HCT116 (cell line): ENCODE results near the gene RTF2. TPM values are rescaled to one million over a fixed set of nuclear protein-coding genes. Genes with fewer than 3 reads are reported as not detected.

Experiments used
- ATAC-seq: fragments of 200-7000 bp; cut with Tn5 transposase; 2 replicates; pipeline ENCODE4 v1.9.1; 2020; ENCODE audit warnings: mild to moderate bottlenecking, moderate library complexity
- BruUV-seq: library from RNA; stranded (reverse); fragments of 400-500 nt; replicated peaks from 2 replicates; lab custom pipeline; 2021; lab: Mats Ljungman, UMichigan
- CTCF ChIA-PET: fragments of 300-600 bp; sonication (Branson Sonifier 250); formaldehyde crosslinking; loops from one replicate; lab custom pipeline; 2021; ENCODE audit warnings: antibody characterized with exemption; lab: Charles Lee
- POLR2A ChIA-PET: fragments of 300-600, 350-600 bp; sonication (Branson Sonifier 250); formaldehyde crosslinking; loops from one replicate; lab custom pipeline; 2021; ENCODE audit warnings: antibody characterized with exemption; lab: Charles Lee
- RAD21 ChIA-PET, 2 experiments: fragments of 300-600 bp; sonication (Branson Sonifier 250); formaldehyde crosslinking; loops; one replicate each; lab custom pipeline; 2023; ENCODE audit warnings: low total read pairs in 2 of 2; ENCODE audit not compliant: uncharacterized antibody in 2 of 2, unreplicated experiment in 2 of 2, low non-redundant PET in 1 of 2; lab: Charles Lee
- DNase-seq: peaks from one replicate; pipeline ENCODE4 v3.0.0-alpha.2; 2010; ENCODE audit warnings: low read depth, low spot score
- H2AFZ ChIP-seq: fragments of 200-600 bp; shearing (Covaris generic), sonication (generic); 2 replicates; pipeline ENCODE4 v1.6.1; 2017; ENCODE audit warnings: low read depth, mixed run types, mixed read lengths, antibody characterized with exemption, low read length; ENCODE audit not compliant: poor library complexity, severe bottlenecking
- H3K27ac ChIP-seq: 2 replicates; pipeline ENCODE4 v1.5.1; 2012; ENCODE audit warnings: low read depth, low read length
- H3K27me3 ChIP-seq: fragments of 200-600 bp; sonication (generic); 2 replicates; pipeline ENCODE4 v1.6.1; 2016; ENCODE audit warnings: mixed run types, low read length, mixed read lengths; ENCODE audit not compliant: insufficient read depth
- H3K36me3 ChIP-seq, 2 experiments: fragments of 200-500 bp in 1 of 2; fragments of 200-600 bp in 1 of 2; sonication (Bioruptor generic) in 1 of 2; sonication (generic) in 1 of 2; 2 replicates each; pipeline versions ENCODE4 v1.5.1 to v1.6.1; 2014 to 2016; ENCODE audit warnings: low read length in 2 of 2, inconsistent platforms in 1 of 2, mixed read lengths in 1 of 2, mixed run types in 1 of 2; ENCODE audit not compliant: insufficient read depth in 2 of 2, control insufficient read depth in 1 of 2
- H3K4me1 ChIP-seq, 2 experiments: fragments of 200-600 bp in 1 of 2; sonication (generic) in 1 of 2; 2 replicates each; pipeline versions ENCODE4 v1.5.1 to v1.6.1; 2012 to 2017; ENCODE audit warnings: low read length in 2 of 2, inconsistent platforms in 1 of 2, mild to moderate bottlenecking in 1 of 2, mixed read lengths in 1 of 2, mixed run types in 1 of 2, moderate library complexity in 1 of 2; ENCODE audit not compliant: insufficient read depth in 2 of 2, control insufficient read depth in 1 of 2
- H3K4me2 ChIP-seq: fragments of 200-600 bp; sonication (generic); 2 replicates; pipeline ENCODE4 v1.6.1; 2017; ENCODE audit warnings: mixed run types, low read length, mixed read lengths
- H3K4me3 ChIP-seq, 2 experiments: fragments of 200-600 bp in 1 of 2; sonication (generic) in 1 of 2; replicated peaks in 1 of 2; 2 replicates each; pipeline ENCODE4 v1.5.1; 2011 to 2016; ENCODE audit warnings: low read length in 2 of 2, control low read depth in 1 of 2, low read depth in 1 of 2, mild to moderate bottlenecking in 1 of 2, mixed read lengths in 1 of 2, mixed run types in 1 of 2
- H3K79me2 ChIP-seq: fragments of 200-600 bp; sonication (generic); 2 replicates; pipeline ENCODE4 v1.6.1; 2017; ENCODE audit warnings: mild to moderate bottlenecking, mixed run types, low read length, moderate library complexity, mixed read lengths; ENCODE audit not compliant: insufficient read depth
- H3K9ac ChIP-seq: fragments of 200-600 bp; sonication (generic); 2 replicates; pipeline ENCODE4 v1.6.1; 2016; ENCODE audit warnings: low read length, mixed read lengths
- H3K9me2 ChIP-seq: fragments of 200-600 bp; sonication (generic), shearing (Covaris generic); 2 replicates; pipeline ENCODE4 v1.6.1; 2017; ENCODE audit warnings: mixed run types, mild to moderate bottlenecking, moderate library complexity; ENCODE audit not compliant: insufficient read depth
- H3K9me3 ChIP-seq, 2 experiments: fragments of 200-500 bp in 1 of 2; fragments of 200-600 bp in 1 of 2; sonication (Bioruptor generic) in 1 of 2; sonication (generic) in 1 of 2; 2 replicates each; pipeline ENCODE4 v1.6.1; 2014 to 2017; ENCODE audit warnings: low read length in 2 of 2, mixed read lengths in 2 of 2, inconsistent platforms in 1 of 2, low read depth in 1 of 2, mild to moderate bottlenecking in 1 of 2, mixed run types in 1 of 2, moderate library complexity in 1 of 2; ENCODE audit not compliant: control insufficient read depth in 1 of 2, insufficient read depth in 1 of 2
- H4K20me1 ChIP-seq: fragments of 200-600 bp; sonication (generic), shearing (Covaris generic); 2 replicates; pipeline ENCODE4 v1.6.1; 2017; ENCODE audit warnings: mixed run types, mild to moderate bottlenecking, moderate library complexity; ENCODE audit not compliant: insufficient read depth
- CTCF ChIP-seq, 3 experiments: fragments of 200-600 bp in 1 of 3; sonication (generic) in 1 of 3; IDR thresholded peaks in 2 of 3; conservative IDR thresholded peaks in 1 of 3; 2 replicates each; pipeline ENCODE4 v1.5.1; 2012 to 2017; ENCODE audit warnings: low read depth in 2 of 3, low read length in 2 of 3, antibody characterized with exemption in 1 of 3, borderline replicate concordance in 1 of 3, control low read depth in 1 of 3, mild to moderate bottlenecking in 1 of 3, mixed read lengths in 1 of 3, mixed run types in 1 of 3, moderate library complexity in 1 of 3; ENCODE audit not compliant: insufficient read depth in 1 of 3
- EZH2 ChIP-seq: fragments of 200-600 bp; sonication (generic); IDR thresholded peaks from 2 replicates; pipeline ENCODE4 v1.6.1; 2017; ENCODE audit warnings: antibody characterized with exemption, mixed run types
- JUND ChIP-seq: IDR thresholded peaks from 2 replicates; pipeline ENCODE4 v1.6.1; 2012
- SIN3A ChIP-seq: IDR thresholded peaks from 2 replicates; pipeline ENCODE4 v1.6.1; 2012; ENCODE audit warnings: low read depth
- TCF7L2 ChIP-seq: IDR thresholded peaks from 2 replicates; pipeline ENCODE4 v1.7.0; 2011; ENCODE audit warnings: borderline replicate concordance, inconsistent platforms; ENCODE audit not compliant: insufficient read depth, insufficient read length; ENCODE audit errors: extremely low read depth
- intact Hi-C: fragments of 100-400 bp; cut with micrococcal nuclease; formaldehyde crosslinking; loops from 2 replicates; pipeline ENCODE4 v1.10.0; 2022
- total RNA-seq: library from RNA; stranded (reverse); gene quantifications from one replicate; pipeline ENCODE4 v1.2.1, GENCODE V29; 2021; ENCODE audit not compliant: unreplicated experiment
- TF ChIP-seq, protein P1 (sequence below): IDR thresholded peaks from 2 replicates; pipeline ENCODE4 v1.6.1; 2012

RTF2 gene
- total RNA-seq, 1 experiment from 2014 or later: 73.8 TPM

- no peak for ATAC-seq
- POLR2A ChIA-PET: no interaction called here
- BruUV-seq: no TSS peak
These were observed 40.6 kb upstream of the RTF2 start for GRCh38 chr20:56427797-56428196.

GRCh38 chr20:56428410-56428809 lies 40.0 kb upstream of the RTF2 start:
- RAD21 ChIA-PET: no interaction called here
- Histone ChIP-seq H2AFZ (no peak overlapping the region), H3K27me3 (no peaks in the 10 kb centered on the region), H3K27ac (no peak overlapping the region), H3K79me2 (no peaks in the 10 kb centered on the region), H3K4me3 (no peak overlapping the region), H3K9ac (no peak overlapping the region), H4K20me1 (no peaks in the 10 kb centered on the region), H3K9me3 (no peaks in the 10 kb centered on the region), H3K9me2 (no peaks in the 10 kb centered on the region), H3K36me3 (no peaks in the 10 kb centered on the region), H3K4me1 (peaks cover 0 to 11% of the 10 kb centered on the region in 2 experiments; a peak in 2 of 4 replicates), H3K4me2 (no peak overlapping the region)
- CTCF ChIA-PET: no interaction called here
- DNase-seq (no peak), ATAC-seq (no peak)
- POLR2A ChIA-PET: no interaction called here
- intact Hi-C loops: no loop called here
- TF ChIP-seq JUND (no peak), SIN3A (no peak), CTCF (IDR thresholded peaks at IDR 0.05 in 2 of 3, conservative IDR thresholded peaks at IDR 0.05 in 1 of 3; ENCODE audit: borderline replicate concordance in 1 of 3, insufficient read depth in 1 of 3, low read depth in 2 of 3, low read length in 2 of 3) (no peak)
- BruUV-seq: no TSS peak

More at GRCh38 chr20:56427797-56428196, 40.6 kb upstream of the RTF2 start:
- H3K27me3 ChIP-seq: no peaks in the 10 kb centered on the region
- H3K9ac ChIP-seq: no peak overlapping the region
- H3K9me3 ChIP-seq: no peaks in the 10 kb centered on the region
- no peaks in the 10 kb centered on the region for H3K9me2 ChIP-seq
- intact Hi-C loops: no loop called here
- H3K4me3 ChIP-seq: no peak overlapping the region
- ChIA-PET CTCF (no interaction called here), RAD21 (no interaction called here)
- no peak for TF ChIP-seq TCF7L2
- TF ChIP-seq, protein P1, sequence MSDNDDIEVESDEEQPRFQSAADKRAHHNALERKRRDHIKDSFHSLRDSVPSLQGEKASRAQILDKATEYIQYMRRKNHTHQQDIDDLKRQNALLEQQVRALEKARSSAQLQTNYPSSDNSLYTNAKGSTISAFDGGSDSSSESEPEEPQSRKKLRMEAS: no peak
- no peak for TF ChIP-seq EZH2
- no peak for TF ChIP-seq SIN3A
- no peaks in the 10 kb centered on the region for H4K20me1 ChIP-seq
- DNase-seq: no peak
- no peaks in the 10 kb centered on the region for H3K79me2 ChIP-seq
- H3K36me3 ChIP-seq: no peaks in the 10 kb centered on the region
- H3K4me1 ChIP-seq: peaks cover 2 to 15% of the 10 kb centered on the region in 2 experiments; a peak in 3 of 4 replicates
- H3K27ac ChIP-seq: no peak overlapping the region
- H2AFZ ChIP-seq: no peak overlapping the region
- H3K4me2 ChIP-seq: no peak overlapping the region
